Measurements from ENCODE around the gene P2RY1. TPM values are rescaled to one million over a fixed set of nuclear protein-coding genes. Genes with fewer than 3 reads are reported as not detected.

Gene P2RY1
- total RNA-seq (2014; rRNA removed; shearing (Covaris generic)), result 1.0 and 1.1 TPM in 2 replicates

- peak; percentile 83 for DNase-seq (ENCODE audit: low spot score)
Observed at GRCh38 chr3:152834776-152835600, at the start of gene P2RY1. Gene P2RY1 (plus strand): TSS chr3:152835131. CDS start chr3:152835783, 652 bp downstream.

GRCh38 chr3:152786977-152787681, 47.8 kb upstream of the P2RY1 start:
- no peak for DNase-seq (ENCODE audit: low spot score)

DNA sequence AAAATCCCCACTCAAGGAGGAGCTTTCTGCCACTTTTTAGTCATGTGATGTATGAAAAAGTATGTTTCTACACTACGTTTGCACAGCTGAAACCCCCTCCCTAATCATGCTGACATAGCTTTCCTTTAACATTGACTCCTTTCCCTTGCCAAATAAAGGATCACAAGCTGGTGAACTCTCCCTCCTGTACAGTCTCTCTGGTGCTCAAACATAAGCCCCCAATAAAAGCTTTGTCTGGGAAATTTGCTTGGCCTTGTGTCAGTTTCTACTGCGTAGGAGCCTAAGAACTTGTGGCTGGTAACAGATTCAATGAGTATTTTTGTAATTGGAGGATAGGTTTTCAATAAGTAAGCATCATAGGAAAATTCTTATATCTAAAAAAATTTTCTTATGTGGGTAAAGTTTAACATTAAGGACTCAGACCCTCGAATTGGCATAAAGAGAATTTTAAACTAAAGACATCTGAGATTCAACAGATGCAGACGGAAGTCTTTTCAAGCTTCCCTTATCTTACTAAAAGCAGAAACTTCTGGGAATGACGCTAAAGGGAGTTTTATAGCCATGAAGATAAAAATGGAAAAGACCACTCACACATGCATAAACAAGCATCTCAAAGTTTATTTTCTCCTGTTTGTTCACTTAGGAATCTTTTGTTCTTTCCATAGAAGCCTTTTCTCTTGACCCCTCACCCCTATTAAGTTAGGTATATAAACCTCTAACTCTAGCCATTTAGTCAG, 44.1 kb upstream of the P2RY1 start:
- no peak for DNase-seq (ENCODE audit: low spot score)

GRCh38 chr3:152793969-152794368, 41.0 kb upstream of the P2RY1 start:
- no peak for DNase-seq (ENCODE audit: low spot score)

DNA sequence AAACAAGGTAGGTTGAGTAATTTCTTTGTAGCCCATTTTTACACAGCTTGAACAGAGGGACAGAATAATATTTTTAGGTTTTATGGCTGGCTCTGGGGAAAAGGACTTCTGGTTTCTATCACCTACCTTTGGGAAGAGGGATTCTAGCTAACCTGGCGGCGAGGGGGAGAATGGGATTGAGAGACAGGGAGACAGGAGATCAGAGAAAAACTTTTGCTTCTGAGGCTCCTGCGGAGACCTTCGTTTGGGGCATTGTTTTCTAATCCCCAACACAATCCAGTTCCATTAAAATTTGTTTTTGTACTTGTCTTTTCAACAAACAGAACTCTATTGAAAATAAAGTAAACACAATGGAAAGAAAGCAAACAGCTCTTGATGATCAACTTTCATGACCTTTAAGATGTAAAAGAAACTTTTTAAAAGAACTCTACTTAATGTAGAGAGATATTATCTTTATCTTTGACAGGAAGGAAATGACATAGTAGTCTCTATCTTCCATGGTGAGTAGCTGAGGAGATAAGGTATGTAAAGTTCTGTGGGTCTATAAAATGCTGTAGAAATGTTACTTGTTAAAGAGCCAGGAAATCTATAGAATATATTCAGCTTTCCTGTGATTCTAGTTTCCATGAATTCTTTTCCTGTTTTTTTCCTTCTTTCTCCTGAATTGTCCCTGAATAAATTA, 37.0 kb upstream of the P2RY1 start:
- no peak for DNase-seq (ENCODE audit: low spot score)

- no peak for DNase-seq (ENCODE audit: low spot score)
Observed at GRCh38 chr3:152811974-152812760, 22.8 kb upstream of the P2RY1 start.

DNA sequence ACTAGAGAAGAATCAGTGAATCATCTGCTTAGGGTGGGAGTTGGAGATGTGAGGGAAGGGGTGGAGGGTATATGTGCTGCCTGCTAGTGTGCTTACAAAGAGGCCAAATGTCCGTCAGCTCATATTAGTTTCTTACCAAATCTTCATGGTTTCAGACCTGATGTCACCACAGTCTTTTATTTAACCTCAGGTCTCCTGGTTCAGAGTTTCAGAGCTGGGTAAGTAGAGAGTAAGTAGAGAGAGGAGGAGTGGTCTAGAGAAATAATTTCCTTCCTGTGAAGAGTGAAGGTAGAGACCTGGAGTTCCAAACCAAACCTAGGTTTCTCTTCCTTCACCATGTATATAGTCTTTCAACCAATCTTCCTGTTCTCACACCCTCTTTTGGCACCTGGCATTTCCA, 17.5 kb upstream of the P2RY1 start:
- no peak for DNase-seq (ENCODE audit: low spot score)

GRCh38 chr3:152818027-152818426, 16.9 kb upstream of the P2RY1 start:
- no peak for DNase-seq (ENCODE audit: low spot score)

DNA sequence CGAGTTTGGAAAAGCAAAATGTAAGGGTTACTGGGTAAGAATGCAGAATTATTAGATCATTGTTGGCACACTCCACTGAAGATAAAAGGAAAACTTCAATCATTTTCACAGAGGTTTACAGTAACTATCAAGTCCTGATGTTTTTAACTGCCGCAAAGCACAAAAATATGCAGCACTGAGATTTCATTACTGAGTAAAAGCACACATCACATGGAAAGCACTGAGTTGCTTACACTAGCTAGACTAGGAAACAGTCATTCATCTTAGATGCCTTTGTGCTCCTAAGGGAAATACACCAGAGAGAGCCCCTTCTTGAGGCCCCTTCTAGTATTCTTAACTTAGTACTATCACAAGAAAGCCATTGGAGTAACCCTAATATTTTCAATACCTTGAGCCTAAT, 11.8 kb upstream of the P2RY1 start:
- DNase-seq (ENCODE audit: low spot score), result no peak

GRCh38 chr3:152823781-152824180, 11.2 kb upstream of the P2RY1 start:
- DNase-seq (ENCODE audit: low spot score), result no peak

DNA sequence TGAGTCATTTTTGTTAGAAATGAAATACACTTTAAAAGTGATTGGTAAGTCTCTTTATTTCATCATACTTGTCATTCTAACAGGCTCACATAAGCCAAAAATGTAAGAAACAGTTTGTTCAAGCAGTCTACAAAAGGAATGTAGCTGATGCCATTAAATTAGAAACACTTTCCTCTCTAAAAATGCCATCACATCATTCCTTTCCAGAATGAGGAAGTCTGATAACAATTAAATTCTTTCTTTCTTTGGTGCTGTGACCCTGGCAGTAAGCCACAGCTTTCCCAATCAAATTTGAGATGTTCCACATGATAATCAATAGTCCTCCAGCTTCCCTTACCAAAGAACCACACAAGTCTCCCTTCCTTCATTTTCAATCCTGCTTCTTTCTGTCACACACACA, 9.4 kb upstream of the P2RY1 start:
- DNase-seq (ENCODE audit: low spot score), result no peak

GRCh38 chr3:152826476-152826875, 8.5 kb upstream of the P2RY1 start:
- DNase-seq (ENCODE audit: low spot score), result no peak

DNA sequence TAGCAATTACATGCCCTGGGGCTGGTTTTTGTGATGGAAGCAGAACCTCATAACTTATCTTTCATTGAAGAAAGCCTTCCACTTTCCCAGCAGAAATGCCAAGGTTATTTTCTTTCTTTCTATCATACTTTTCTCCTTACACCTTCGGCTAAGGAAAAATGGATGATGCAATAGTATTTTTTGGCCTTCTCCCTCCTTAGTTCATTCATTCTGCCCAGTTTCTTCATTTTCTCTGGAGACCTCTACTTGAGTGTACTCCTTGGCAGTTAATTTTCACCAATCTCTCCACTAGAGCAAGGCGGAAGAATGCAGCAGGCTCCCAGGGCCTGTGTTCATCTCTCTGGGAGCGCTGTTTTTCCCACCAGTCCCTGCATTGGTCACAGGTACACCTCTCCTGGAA, 7.6 kb upstream of the P2RY1 start:
- DNase-seq (ENCODE audit: low spot score), result no peak

DNA sequence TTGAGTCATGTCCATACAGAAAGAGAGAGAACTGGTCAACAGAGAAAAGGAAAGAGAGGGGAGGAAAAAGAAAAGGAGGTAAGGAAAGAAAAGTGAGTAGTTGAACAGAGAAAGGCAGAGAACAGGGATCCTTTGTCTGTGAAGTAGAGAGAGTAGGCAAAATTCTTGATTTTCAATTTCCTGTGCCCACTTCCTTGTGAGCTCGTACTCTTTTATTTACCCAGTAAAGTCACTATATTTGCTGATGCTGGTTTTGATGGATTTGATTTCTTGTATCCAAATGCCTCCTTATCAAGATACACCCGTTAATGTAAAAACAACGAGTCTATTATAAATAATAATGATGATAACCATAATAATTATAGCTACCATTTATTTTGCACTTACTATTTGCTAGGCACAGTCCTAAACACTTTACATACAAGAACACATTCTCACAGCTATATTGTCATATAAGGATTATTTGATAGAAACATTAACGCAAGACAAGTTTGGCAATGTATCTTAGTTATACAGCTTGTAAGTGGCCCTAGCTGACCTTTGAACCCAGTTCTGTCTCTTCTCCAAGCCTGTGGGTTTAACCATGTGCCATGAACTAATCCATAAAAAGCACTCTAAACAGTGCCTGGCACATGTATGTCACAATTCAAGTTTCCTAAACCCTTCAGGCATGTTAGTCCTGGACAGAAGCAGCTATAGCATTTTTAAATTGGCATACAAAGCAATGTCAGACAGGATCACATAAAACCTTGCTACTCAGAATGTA, 6.7 kb upstream of the P2RY1 start:
- DNase-seq (ENCODE audit: low spot score), result no peak

DNA sequence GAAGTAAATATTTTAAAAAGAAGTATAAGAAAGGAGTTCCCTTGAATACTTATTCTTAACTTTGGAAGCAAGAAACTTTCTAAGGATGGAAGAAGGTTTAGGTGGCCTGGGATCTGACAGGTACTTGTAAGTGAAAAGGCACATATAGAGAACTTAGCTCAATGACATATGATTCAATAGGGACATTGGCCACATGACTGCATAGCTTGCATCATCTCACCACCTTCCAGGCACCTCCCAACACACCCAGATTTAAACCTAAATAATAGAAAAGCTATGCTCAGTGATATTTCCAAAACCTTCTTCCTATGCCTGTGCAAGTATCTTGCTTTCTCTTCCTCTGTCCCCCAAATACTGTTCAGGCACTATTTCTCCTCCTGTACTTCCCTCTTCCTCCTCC, 4.7 kb upstream of the P2RY1 start:
- DNase-seq (ENCODE audit: low spot score), result no peak

DNA sequence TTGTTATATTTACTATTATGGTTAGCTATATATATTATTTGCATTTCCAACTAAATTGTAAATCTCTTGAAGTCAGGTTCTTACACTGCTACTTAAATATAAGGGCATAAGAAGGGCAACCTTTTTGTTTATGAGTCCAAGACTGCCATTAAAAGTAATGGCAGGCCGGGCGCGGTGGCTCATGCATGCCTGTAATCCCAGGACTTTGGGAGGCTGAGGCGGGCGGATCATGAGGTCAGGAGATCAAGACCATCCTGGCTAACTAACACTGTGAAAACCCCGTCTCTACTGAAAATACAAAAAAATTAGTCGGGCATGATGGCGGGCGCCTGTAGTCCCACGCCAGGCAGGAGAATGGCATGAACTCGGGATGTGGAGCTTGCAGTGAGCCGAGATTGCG, 2.9 kb upstream of the P2RY1 start:
- DNase-seq (ENCODE audit: low spot score), result no peak

DNA sequence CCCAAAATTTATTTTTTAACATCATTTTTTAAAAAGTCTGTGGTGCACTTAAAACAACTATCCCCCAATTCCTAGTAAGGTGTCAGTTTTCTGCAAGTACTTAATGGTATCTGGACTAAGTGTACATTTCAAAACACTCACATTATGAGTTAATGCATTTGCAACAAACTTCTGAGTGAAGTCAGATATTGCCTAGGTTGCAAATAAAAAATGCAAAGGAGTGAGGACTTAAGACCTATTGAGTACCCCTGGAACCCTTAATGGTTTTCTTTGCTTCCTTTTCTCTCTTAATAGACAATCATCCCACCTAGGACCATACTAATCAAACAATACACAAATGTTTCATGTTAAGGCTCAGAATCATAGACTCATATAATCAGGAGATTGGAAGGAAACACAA, 1.8 kb upstream of the P2RY1 start:
- DNase-seq (ENCODE audit: low spot score), result no peak

GRCh38 chr3:152834191-152834775, 648 bp upstream of the P2RY1 start:
- DNase-seq (ENCODE audit: low spot score), result no peak

GRCh38 chr3:152835601-152836102, 721 bp downstream of the P2RY1 start:
- peak; percentile 48 for DNase-seq (ENCODE audit: low spot score)

DNA sequence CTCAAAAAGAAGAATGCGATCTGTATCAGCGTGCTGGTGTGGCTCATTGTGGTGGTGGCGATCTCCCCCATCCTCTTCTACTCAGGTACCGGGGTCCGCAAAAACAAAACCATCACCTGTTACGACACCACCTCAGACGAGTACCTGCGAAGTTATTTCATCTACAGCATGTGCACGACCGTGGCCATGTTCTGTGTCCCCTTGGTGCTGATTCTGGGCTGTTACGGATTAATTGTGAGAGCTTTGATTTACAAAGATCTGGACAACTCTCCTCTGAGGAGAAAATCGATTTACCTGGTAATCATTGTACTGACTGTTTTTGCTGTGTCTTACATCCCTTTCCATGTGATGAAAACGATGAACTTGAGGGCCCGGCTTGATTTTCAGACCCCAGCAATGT, 1.3 kb downstream of the P2RY1 start:
- DNase-seq (ENCODE audit: low spot score), result no peak

Data from HT-29 (cell line).